HCT116 (cell line): Measurements from ENCODE around the gene ITIH3. TPM values are rescaled to one million over a fixed set of nuclear protein-coding genes. Genes with fewer than 3 reads are reported as not detected.

Source experiments
- ATAC-seq: fragments of 200-7000 bp; cut with Tn5 transposase; 2 replicates; pipeline ENCODE4 v1.9.1; 2020; ENCODE audit warnings: mild to moderate bottlenecking, moderate library complexity
- BruUV-seq: library from RNA; stranded (reverse); fragments of 400-500 nt; replicated peaks from 2 replicates; lab custom pipeline; 2021; lab: Mats Ljungman, UMichigan
- CTCF ChIA-PET: fragments of 300-600 bp; sonication (Branson Sonifier 250); formaldehyde crosslinking; loops from one replicate; lab custom pipeline; 2021; ENCODE audit warnings: antibody characterized with exemption; lab: Charles Lee
- POLR2A ChIA-PET: fragments of 300-600, 350-600 bp; sonication (Branson Sonifier 250); formaldehyde crosslinking; loops from one replicate; lab custom pipeline; 2021; ENCODE audit warnings: antibody characterized with exemption; lab: Charles Lee
- RAD21 ChIA-PET, 2 experiments: fragments of 300-600 bp; sonication (Branson Sonifier 250); formaldehyde crosslinking; loops; one replicate each; lab custom pipeline; 2023; ENCODE audit warnings: low total read pairs in 2 of 2; ENCODE audit not compliant: uncharacterized antibody in 2 of 2, unreplicated experiment in 2 of 2, low non-redundant PET in 1 of 2; lab: Charles Lee
- DNase-seq: peaks from one replicate; pipeline ENCODE4 v3.0.0-alpha.2; 2010; ENCODE audit warnings: low read depth, low spot score
- H2AFZ ChIP-seq: fragments of 200-600 bp; shearing (Covaris generic), sonication (generic); 2 replicates; pipeline ENCODE4 v1.6.1; 2017; ENCODE audit warnings: low read depth, mixed run types, mixed read lengths, antibody characterized with exemption, low read length; ENCODE audit not compliant: poor library complexity, severe bottlenecking
- H3K27ac ChIP-seq: 2 replicates; pipeline ENCODE4 v1.5.1; 2012; ENCODE audit warnings: low read depth, low read length
- H3K27me3 ChIP-seq: fragments of 200-600 bp; sonication (generic); 2 replicates; pipeline ENCODE4 v1.6.1; 2016; ENCODE audit warnings: mixed run types, low read length, mixed read lengths; ENCODE audit not compliant: insufficient read depth
- H3K36me3 ChIP-seq, 2 experiments: fragments of 200-500 bp in 1 of 2; fragments of 200-600 bp in 1 of 2; sonication (Bioruptor generic) in 1 of 2; sonication (generic) in 1 of 2; 2 replicates each; pipeline versions ENCODE4 v1.5.1 to v1.6.1; 2014 to 2016; ENCODE audit warnings: low read length in 2 of 2, inconsistent platforms in 1 of 2, mixed read lengths in 1 of 2, mixed run types in 1 of 2; ENCODE audit not compliant: insufficient read depth in 2 of 2, control insufficient read depth in 1 of 2
- H3K4me1 ChIP-seq, 2 experiments: fragments of 200-600 bp in 1 of 2; sonication (generic) in 1 of 2; 2 replicates each; pipeline versions ENCODE4 v1.5.1 to v1.6.1; 2012 to 2017; ENCODE audit warnings: low read length in 2 of 2, inconsistent platforms in 1 of 2, mild to moderate bottlenecking in 1 of 2, mixed read lengths in 1 of 2, mixed run types in 1 of 2, moderate library complexity in 1 of 2; ENCODE audit not compliant: insufficient read depth in 2 of 2, control insufficient read depth in 1 of 2
- H3K4me2 ChIP-seq: fragments of 200-600 bp; sonication (generic); 2 replicates; pipeline ENCODE4 v1.6.1; 2017; ENCODE audit warnings: mixed run types, low read length, mixed read lengths
- H3K4me3 ChIP-seq, 2 experiments: fragments of 200-600 bp in 1 of 2; sonication (generic) in 1 of 2; replicated peaks in 1 of 2; 2 replicates each; pipeline ENCODE4 v1.5.1; 2011 to 2016; ENCODE audit warnings: low read length in 2 of 2, control low read depth in 1 of 2, low read depth in 1 of 2, mild to moderate bottlenecking in 1 of 2, mixed read lengths in 1 of 2, mixed run types in 1 of 2
- H3K79me2 ChIP-seq: fragments of 200-600 bp; sonication (generic); 2 replicates; pipeline ENCODE4 v1.6.1; 2017; ENCODE audit warnings: mild to moderate bottlenecking, mixed run types, low read length, moderate library complexity, mixed read lengths; ENCODE audit not compliant: insufficient read depth
- H3K9ac ChIP-seq: fragments of 200-600 bp; sonication (generic); 2 replicates; pipeline ENCODE4 v1.6.1; 2016; ENCODE audit warnings: low read length, mixed read lengths
- H3K9me2 ChIP-seq: fragments of 200-600 bp; sonication (generic), shearing (Covaris generic); 2 replicates; pipeline ENCODE4 v1.6.1; 2017; ENCODE audit warnings: mixed run types, mild to moderate bottlenecking, moderate library complexity; ENCODE audit not compliant: insufficient read depth
- H3K9me3 ChIP-seq, 2 experiments: fragments of 200-500 bp in 1 of 2; fragments of 200-600 bp in 1 of 2; sonication (Bioruptor generic) in 1 of 2; sonication (generic) in 1 of 2; 2 replicates each; pipeline ENCODE4 v1.6.1; 2014 to 2017; ENCODE audit warnings: low read length in 2 of 2, mixed read lengths in 2 of 2, inconsistent platforms in 1 of 2, low read depth in 1 of 2, mild to moderate bottlenecking in 1 of 2, mixed run types in 1 of 2, moderate library complexity in 1 of 2; ENCODE audit not compliant: control insufficient read depth in 1 of 2, insufficient read depth in 1 of 2
- H4K20me1 ChIP-seq: fragments of 200-600 bp; sonication (generic), shearing (Covaris generic); 2 replicates; pipeline ENCODE4 v1.6.1; 2017; ENCODE audit warnings: mixed run types, mild to moderate bottlenecking, moderate library complexity; ENCODE audit not compliant: insufficient read depth
- CBX3 ChIP-seq: IDR thresholded peaks from 2 replicates; pipeline ENCODE4 v1.6.1; 2012; ENCODE audit warnings: low read depth
- EGR1 ChIP-seq: IDR thresholded peaks from 2 replicates; pipeline ENCODE4 v1.6.1; 2012; ENCODE audit warnings: low read depth
- EZH2 ChIP-seq: fragments of 200-600 bp; sonication (generic); IDR thresholded peaks from 2 replicates; pipeline ENCODE4 v1.6.1; 2017; ENCODE audit warnings: antibody characterized with exemption, mixed run types
- FOSL1 ChIP-seq: IDR thresholded peaks from 2 replicates; pipeline ENCODE4 v1.6.1; 2012; ENCODE audit warnings: low read depth
- SRF ChIP-seq: IDR thresholded peaks from 2 replicates; pipeline ENCODE4 v1.6.1; 2012; ENCODE audit warnings: low read depth
- YY1 ChIP-seq: IDR thresholded peaks from 2 replicates; pipeline ENCODE4 v1.6.1; 2011; ENCODE audit warnings: low read length, low read depth, moderate library complexity, mild to moderate bottlenecking; ENCODE audit not compliant: insufficient replicate concordance; ENCODE audit errors: extremely low read depth
- intact Hi-C: fragments of 100-400 bp; cut with micrococcal nuclease; formaldehyde crosslinking; loops from 2 replicates; pipeline ENCODE4 v1.10.0; 2022
- total RNA-seq: library from RNA; stranded (reverse); gene quantifications from one replicate; pipeline ENCODE4 v1.2.1, GENCODE V29; 2021; ENCODE audit not compliant: unreplicated experiment
- TF ChIP-seq, protein P1 (sequence below): IDR thresholded peaks from 2 replicates; pipeline ENCODE4 v1.6.1; 2012; ENCODE audit warnings: low read depth
- TF ChIP-seq, protein P2 (sequence below): IDR thresholded peaks from 2 replicates; pipeline ENCODE4 v1.6.1; 2011; ENCODE audit warnings: mild to moderate bottlenecking, low read length, moderate library complexity; ENCODE audit not compliant: insufficient replicate concordance; ENCODE audit errors: extremely low read depth
- TF ChIP-seq, protein P3 (sequence below): IDR thresholded peaks from 2 replicates; pipeline ENCODE4 v1.6.1; 2012

The ITIH3 gene
- total RNA-seq, 1 experiment from 2014 or later: 0.44 TPM

DNA sequence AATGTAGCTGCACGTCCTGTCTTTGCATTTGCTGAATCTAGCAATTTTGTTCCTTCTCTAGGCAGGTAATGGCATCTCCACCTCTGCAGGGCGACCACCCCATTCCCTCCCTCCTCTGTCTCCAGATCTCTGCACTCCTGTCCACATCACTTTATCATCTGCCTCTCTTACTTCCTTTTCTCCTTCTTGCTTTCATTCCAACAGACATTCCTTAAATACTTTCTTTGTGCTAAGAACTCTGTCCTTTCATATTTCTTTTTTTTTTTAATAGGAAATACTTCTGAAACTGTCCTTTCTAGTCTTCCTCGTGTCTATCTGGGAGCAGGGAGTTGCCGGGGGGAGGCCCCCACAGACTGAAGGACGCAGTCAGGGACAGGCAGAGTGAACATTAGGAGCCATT, 7.2 kb downstream of the ITIH3 start:
- H3K27ac ChIP-seq: no peak overlapping the region
- no peaks in the 10 kb centered on the region for H3K27me3 ChIP-seq
- DNase-seq (no peak), ATAC-seq (no peak)
- POLR2A ChIA-PET: no interaction called here
- no peaks in the 10 kb centered on the region for H3K9me2 ChIP-seq
- no peaks in the 10 kb centered on the region for H4K20me1 ChIP-seq
- peaks cover 0 to 7% of the 10 kb centered on the region in 2 experiments; a peak in 1 of 4 replicates for H3K4me1 ChIP-seq
- BruUV-seq: no TSS peak
- H3K4me3 ChIP-seq: no peak overlapping the region
- H2AFZ ChIP-seq: no peak overlapping the region
- H3K4me2 ChIP-seq: no peak overlapping the region
- TF ChIP-seq, protein P1, sequence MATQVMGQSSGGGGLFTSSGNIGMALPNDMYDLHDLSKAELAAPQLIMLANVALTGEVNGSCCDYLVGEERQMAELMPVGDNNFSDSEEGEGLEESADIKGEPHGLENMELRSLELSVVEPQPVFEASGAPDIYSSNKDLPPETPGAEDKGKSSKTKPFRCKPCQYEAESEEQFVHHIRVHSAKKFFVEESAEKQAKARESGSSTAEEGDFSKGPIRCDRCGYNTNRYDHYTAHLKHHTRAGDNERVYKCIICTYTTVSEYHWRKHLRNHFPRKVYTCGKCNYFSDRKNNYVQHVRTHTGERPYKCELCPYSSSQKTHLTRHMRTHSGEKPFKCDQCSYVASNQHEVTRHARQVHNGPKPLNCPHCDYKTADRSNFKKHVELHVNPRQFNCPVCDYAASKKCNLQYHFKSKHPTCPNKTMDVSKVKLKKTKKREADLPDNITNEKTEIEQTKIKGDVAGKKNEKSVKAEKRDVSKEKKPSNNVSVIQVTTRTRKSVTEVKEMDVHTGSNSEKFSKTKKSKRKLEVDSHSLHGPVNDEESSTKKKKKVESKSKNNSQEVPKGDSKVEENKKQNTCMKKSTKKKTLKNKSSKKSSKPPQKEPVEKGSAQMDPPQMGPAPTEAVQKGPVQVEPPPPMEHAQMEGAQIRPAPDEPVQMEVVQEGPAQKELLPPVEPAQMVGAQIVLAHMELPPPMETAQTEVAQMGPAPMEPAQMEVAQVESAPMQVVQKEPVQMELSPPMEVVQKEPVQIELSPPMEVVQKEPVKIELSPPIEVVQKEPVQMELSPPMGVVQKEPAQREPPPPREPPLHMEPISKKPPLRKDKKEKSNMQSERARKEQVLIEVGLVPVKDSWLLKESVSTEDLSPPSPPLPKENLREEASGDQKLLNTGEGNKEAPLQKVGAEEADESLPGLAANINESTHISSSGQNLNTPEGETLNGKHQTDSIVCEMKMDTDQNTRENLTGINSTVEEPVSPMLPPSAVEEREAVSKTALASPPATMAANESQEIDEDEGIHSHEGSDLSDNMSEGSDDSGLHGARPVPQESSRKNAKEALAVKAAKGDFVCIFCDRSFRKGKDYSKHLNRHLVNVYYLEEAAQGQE: no peak
- TF ChIP-seq, protein P2, sequence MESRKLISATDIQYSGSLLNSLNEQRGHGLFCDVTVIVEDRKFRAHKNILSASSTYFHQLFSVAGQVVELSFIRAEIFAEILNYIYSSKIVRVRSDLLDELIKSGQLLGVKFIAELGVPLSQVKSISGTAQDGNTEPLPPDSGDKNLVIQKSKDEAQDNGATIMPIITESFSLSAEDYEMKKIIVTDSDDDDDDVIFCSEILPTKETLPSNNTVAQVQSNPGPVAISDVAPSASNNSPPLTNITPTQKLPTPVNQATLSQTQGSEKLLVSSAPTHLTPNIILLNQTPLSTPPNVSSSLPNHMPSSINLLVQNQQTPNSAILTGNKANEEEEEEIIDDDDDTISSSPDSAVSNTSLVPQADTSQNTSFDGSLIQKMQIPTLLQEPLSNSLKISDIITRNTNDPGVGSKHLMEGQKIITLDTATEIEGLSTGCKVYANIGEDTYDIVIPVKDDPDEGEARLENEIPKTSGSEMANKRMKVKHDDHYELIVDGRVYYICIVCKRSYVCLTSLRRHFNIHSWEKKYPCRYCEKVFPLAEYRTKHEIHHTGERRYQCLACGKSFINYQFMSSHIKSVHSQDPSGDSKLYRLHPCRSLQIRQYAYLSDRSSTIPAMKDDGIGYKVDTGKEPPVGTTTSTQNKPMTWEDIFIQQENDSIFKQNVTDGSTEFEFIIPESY: no peak
- TF ChIP-seq, protein P3, sequence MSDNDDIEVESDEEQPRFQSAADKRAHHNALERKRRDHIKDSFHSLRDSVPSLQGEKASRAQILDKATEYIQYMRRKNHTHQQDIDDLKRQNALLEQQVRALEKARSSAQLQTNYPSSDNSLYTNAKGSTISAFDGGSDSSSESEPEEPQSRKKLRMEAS: no peak
- TF ChIP-seq EZH2 (no peak), EGR1 (no peak), FOSL1 (no peak), CBX3 (no peak), SRF (no peak), YY1 (no peak)
- TF ChIP-seq, all 23 proteins: peak for 0
- H3K9me3 ChIP-seq: no peaks in the 10 kb centered on the region
- CTCF ChIA-PET: no interaction called here
- RAD21 ChIA-PET: no interaction called here
- H3K9ac ChIP-seq: no peak overlapping the region
- H3K79me2 ChIP-seq: no peaks in the 10 kb centered on the region
- H3K36me3 ChIP-seq: no peaks in the 10 kb centered on the region
- intact Hi-C loops: no loop called here
